AG09319 (cell line): Measurements from ENCODE around the gene BCAS3.

Source experiments
- DNase-seq: peaks from one replicate; pipeline ENCODE4 v3.0.0-alpha.2; 2010; ENCODE audit warnings: low read depth; ENCODE audit errors: extremely low read depth
- CTCF ChIP-seq: IDR thresholded peaks from 2 replicates; pipeline ENCODE4 v1.5.1; 2011; ENCODE audit warnings: low read depth, mild to moderate bottlenecking, inconsistent platforms, low read length, moderate library complexity

BCAS3 gene

GRCh38 chr17:61326330-61326729 is 648.7 kb downstream of the BCAS3 start:
- no peak for DNase-seq

GRCh38 chr17:61328351-61328750 is 650.7 kb downstream of the BCAS3 start:
- TF ChIP-seq CTCF, result no peak
- DNase-seq, result no peak

More at GRCh38 chr17:61326330-61326729, 648.7 kb downstream of the BCAS3 start:
- no peak for TF ChIP-seq CTCF

DNA sequence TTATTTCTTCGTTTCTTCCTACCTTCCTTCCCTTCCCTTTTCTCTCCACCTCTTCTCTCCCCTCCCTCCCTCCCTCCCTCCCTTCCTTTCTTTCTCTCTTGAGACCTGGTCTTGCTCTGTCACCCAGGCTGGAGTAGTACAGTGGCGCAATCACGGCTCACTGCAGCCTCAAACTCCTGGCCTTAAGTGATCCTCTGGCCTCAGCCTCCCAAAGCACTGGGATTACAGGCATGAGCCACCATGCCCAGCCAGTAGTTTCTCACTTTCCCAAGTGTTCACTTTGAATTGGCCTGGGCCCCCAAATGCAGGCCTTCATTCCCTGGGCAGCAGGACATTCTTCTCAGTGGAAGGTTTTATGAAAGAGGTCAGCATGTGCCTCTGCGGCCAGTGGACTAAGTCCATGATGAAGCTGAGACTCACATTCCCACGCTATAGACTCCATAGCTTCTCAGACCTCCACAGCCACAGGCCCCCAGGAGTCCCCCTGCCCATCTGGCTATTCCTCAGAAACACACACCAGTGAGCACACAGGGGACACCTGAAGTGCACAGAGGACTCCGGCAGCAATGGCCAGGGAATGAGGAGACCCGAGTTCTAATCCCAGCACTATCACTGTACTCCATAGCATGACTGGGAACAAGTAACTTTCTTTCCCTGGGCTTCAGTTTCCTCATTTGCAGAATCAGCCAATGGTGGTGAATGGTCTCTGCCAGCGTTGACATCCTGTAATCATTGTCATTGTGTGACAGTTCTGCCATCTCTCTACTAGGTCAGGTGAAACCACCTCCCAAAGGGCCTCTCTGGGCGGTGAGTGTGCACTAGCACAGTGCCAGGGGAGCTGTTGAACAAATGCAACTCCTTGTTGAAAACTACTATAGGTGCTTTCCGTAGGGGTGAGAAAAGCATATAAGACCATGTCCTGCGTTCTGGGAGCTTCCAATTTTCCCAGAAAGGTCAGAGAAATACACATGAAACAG is 652.8 kb downstream of the BCAS3 start:
- no peak for DNase-seq
- TF ChIP-seq CTCF, result no peak

DNA sequence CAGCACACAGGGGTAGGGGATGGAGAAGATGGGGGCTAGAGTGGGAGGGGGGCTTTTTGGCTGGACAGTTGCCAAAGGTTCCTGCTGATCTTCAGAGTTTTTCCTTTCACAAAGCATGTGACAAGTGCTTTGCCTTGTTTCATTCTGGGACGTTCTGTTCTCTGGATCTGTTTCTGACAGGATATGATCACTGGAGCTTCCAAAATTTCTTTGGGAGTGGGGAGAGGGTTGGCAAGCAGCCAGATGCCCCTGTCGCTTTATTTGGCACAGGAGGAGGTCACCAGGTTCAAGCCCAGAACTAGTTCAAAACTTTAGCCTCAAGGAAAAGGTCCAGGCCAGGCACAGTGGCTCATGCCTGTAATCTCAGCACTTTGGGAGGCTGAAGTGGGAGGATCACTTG is 653.5 kb downstream of the BCAS3 start:
- no peak for TF ChIP-seq CTCF
- no peak for DNase-seq

DNA sequence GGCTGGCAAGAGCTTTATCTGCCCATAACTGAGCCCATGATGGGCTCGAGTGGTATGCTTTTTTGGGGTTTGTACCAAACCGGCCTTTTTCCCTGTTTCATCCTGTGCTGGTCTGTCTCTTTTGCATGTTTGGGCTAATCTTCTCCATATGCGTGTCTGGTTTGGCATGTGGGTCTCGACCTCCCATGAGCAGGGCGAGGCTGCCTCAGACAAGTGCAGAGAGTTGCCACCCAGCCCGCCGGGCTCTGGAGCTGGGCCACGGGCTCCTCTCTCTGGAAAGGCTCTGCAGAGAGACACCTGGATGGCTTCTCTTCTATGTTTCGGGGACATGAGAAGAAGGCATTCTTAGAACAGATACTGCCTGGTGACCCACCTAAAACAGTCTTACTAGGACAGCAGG is 654.2 kb downstream of the BCAS3 start:
- TF ChIP-seq CTCF, result no peak

GRCh38 chr17:61333136-61333535 is 655.5 kb downstream of the BCAS3 start:
- no peak for TF ChIP-seq CTCF

More for the DNA sequence above, 654.2 kb downstream of the BCAS3 start:
- no peak for DNase-seq

DNA sequence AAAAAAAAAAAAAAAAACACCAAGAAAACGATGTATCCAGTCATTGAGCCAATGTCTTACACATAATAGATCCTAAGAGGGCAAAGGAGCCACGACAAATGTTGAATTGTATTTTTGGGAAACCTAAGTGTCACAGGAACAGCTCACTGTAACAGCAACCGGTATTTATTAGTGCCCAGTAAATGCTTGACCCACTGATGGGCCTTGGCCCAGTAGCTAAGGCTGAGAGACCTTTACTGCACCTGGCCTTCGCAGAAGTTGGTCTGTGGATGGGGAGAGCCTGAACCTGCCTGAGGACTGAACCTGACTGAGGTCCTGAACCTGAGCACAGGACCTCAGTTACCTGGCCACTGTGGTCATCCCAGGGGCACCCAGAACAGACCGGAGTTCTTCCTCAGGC is 657.0 kb downstream of the BCAS3 start:
- no peak for DNase-seq
- no peak for TF ChIP-seq CTCF

More at GRCh38 chr17:61333136-61333535, 655.5 kb downstream of the BCAS3 start:
- no peak for DNase-seq
